ENCODE data around the gene NME4.
"Not testable (repeated sequence)": the region's sequence is repeated elsewhere in the genome, so short reads cannot be mapped to it uniquely, and the experiment has no call there.

The NME4 gene

GRCh38 chr16:399340-400019 lies 2.5 kb downstream of the NME4 start:
- no peak for DNase-seq

GRCh38 chr16:400061-400591 lies 3.1 kb downstream of the NME4 start:
- no peak for DNase-seq

GRCh38 chr16:401468-402348 lies 4.7 kb downstream of the NME4 start, which contains the start of gene DECR2:
TSS of gene DECR2 (plus strand) at chr16:401885. CDS start at chr16:401964, 79 bp downstream.
- peak; percentile 98 for DNase-seq

GRCh38 chr16:404971-405486 lies 8.0 kb downstream of the NME4 start:
- DNase-seq = no peak

- DNase-seq = no peak
These were observed 8.8 kb downstream of the NME4 start for GRCh38 chr16:405548-406506.

GRCh38 chr16:407253-407652 lies 10.3 kb downstream of the NME4 start:
- no peak for DNase-seq

- DNase-seq = no peak
These were observed 13.6 kb downstream of the NME4 start for GRCh38 chr16:410516-411178.

GRCh38 chr16:411576-412265 lies 14.7 kb downstream of the NME4 start:
- no peak for DNase-seq

GRCh38 chr16:414395-415169 lies 17.6 kb downstream of the NME4 start:
- no peak for DNase-seq

GRCh38 chr16:415170-415498 lies 18.1 kb downstream of the NME4 start:
- not testable (repeated sequence) for DNase-seq

GRCh38 chr16:422179-422578 lies 25.2 kb downstream of the NME4 start:
- not testable (repeated sequence) for DNase-seq

GRCh38 chr16:424033-424622 lies 27.1 kb downstream of the NME4 start:
- DNase-seq = no peak

GRCh38 chr16:424623-425081 lies 27.7 kb downstream of the NME4 start:
- no peak for DNase-seq

GRCh38 chr16:425082-425718 lies 28.2 kb downstream of the NME4 start, which contains the start of gene RAB11FIP3:
TSS of gene RAB11FIP3 (plus strand) at chr16:425649. CDS start at chr16:426007, 358 bp downstream.
- DNase-seq = peak; percentile 72

GRCh38 chr16:425740-426114 lies 28.7 kb downstream of the NME4 start:
- peak; percentile 57 for DNase-seq

GRCh38 chr16:426115-426905 lies 29.3 kb downstream of the NME4 start:
- no peak for DNase-seq

GRCh38 chr16:426906-427249 lies 29.9 kb downstream of the NME4 start:
- DNase-seq = no peak

GRCh38 chr16:427250-427649 lies 30.3 kb downstream of the NME4 start:
- no peak for DNase-seq

GRCh38 chr16:430904-431303 lies 33.9 kb downstream of the NME4 start:
- no peak for DNase-seq
